Measurements from ENCODE around the gene DRD5. TPM values are rescaled to one million over a fixed set of nuclear protein-coding genes. Genes with fewer than 3 reads are reported as not detected.

The DRD5 gene
- total RNA-seq, 4 donors from 2014 or later, result not detected

DNA sequence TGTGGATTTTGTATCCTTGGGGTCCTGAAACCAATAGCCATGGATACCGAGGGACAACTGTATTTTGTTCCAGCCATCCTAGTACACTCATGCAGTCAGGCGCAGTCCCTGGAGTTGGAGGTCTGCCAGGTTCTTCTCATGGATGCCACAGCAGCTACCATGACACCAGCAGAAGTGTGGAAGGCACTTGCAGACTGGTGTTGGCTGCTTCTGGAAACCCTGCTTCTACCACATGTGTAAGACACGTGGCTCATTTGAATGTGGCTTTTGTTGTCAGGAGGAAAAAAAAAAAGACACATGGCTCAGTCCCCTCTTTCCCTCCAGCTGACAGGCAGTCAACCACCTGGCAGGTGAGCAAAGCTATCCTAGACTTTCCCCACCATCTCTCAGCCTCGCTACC lies 19.4 kb downstream of the DRD5 start:
- TF ChIP-seq, protein P1, sequence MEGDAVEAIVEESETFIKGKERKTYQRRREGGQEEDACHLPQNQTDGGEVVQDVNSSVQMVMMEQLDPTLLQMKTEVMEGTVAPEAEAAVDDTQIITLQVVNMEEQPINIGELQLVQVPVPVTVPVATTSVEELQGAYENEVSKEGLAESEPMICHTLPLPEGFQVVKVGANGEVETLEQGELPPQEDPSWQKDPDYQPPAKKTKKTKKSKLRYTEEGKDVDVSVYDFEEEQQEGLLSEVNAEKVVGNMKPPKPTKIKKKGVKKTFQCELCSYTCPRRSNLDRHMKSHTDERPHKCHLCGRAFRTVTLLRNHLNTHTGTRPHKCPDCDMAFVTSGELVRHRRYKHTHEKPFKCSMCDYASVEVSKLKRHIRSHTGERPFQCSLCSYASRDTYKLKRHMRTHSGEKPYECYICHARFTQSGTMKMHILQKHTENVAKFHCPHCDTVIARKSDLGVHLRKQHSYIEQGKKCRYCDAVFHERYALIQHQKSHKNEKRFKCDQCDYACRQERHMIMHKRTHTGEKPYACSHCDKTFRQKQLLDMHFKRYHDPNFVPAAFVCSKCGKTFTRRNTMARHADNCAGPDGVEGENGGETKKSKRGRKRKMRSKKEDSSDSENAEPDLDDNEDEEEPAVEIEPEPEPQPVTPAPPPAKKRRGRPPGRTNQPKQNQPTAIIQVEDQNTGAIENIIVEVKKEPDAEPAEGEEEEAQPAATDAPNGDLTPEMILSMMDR (IDR thresholded peaks at IDR 0.05 in 4 of 5, conservative IDR thresholded peaks at IDR 0.05 in 1 of 5), result no peak
- TF ChIP-seq POLR2A (IDR thresholded peaks at IDR 0.05), result no peak
- in situ Hi-C loops (cut with MboI; ENCODE audit: low sequenced_read_pairs in 4 of 4) (no loop called here), intact Hi-C loops (cut with DNase I; ENCODE audit: low total_unique reads) (no loop called here)
- no peak overlapping the region for H3K4me3 ChIP-seq
- peaks cover 0 to 2% (median 0%) of the 10 kb centered on the region in 3 donors for H3K27me3 ChIP-seq
- no peaks in the 10 kb centered on the region for H3K36me3 ChIP-seq
- no peak for DNase-seq
- no peaks in the 10 kb centered on the region for H3K4me1 ChIP-seq
- no peak overlapping the region for H3K27ac ChIP-seq
- H3K9me3 ChIP-seq, result no peaks in the 10 kb centered on the region
- ATAC-seq, result no peak

DNA sequence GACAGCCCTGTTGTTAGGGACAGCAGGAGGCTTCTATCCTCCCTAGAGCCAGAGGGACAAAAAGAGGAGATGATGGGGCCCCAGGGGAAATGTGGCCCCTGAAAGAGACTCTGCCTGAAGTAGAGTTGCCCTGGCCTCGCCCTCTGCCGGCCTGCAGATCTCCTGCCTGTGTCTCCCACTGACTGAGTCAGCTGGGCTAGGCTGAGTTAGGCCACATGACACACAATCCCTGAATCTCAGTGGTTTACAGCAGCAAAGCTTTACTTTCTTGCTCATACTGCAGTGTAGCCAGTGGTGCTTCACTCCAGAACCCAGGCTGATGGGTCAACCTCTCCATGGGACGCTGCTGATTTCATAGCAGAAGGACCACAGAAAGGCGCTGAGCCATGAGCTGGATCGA lies 23.5 kb downstream of the DRD5 start:
- Histone ChIP-seq H3K27ac (no peak overlapping the region), H3K27me3 (peaks cover 0 to 2% (median 0%) of the 10 kb centered on the region in 3 donors), H3K4me3 (no peak overlapping the region), H3K36me3 (no peaks in the 10 kb centered on the region), H3K9me3 (no peaks in the 10 kb centered on the region), H3K4me1 (no peaks in the 10 kb centered on the region)
- in situ Hi-C loops (cut with MboI; ENCODE audit: low sequenced_read_pairs in 4 of 4), result no loop called here
- intact Hi-C loops (cut with DNase I; ENCODE audit: low total_unique reads), result no loop called here
- TF ChIP-seq POLR2A (IDR thresholded peaks at IDR 0.05), result no peak
- TF ChIP-seq, protein P1 (IDR thresholded peaks at IDR 0.05 in 4 of 5, conservative IDR thresholded peaks at IDR 0.05 in 1 of 5), result no peak
- DNase-seq (no peak), ATAC-seq (no peak)

DNA sequence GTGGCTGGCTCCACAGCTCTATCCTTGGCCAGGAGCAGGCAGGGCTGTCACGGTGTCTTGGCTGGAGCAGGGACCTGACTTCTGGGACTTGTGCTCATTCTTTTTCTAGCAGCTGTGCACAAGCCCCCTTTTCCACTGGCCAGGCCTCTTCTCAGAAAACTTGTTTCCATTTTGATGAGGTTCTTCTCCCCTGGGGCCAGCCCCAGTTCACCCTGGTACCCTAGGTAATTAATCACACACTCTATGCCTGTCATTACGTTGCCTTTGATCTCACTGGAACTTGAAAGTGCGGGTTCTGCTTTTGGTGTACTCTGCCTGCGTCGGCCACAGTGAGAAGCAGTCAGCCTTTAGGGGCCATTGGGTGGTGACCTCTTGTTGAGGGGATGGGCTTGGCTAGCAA lies 26.6 kb downstream of the DRD5 start:
- in situ Hi-C loops (cut with MboI; ENCODE audit: low sequenced_read_pairs in 4 of 4) (no loop called here), intact Hi-C loops (cut with DNase I; ENCODE audit: low total_unique reads) (no loop called here)
- ATAC-seq (no peak), DNase-seq (no peak)
- Histone ChIP-seq H3K36me3 (no peaks in the 10 kb centered on the region), H3K27ac (no peak overlapping the region), H3K27me3 (no peaks in the 10 kb centered on the region), H3K4me1 (no peaks in the 10 kb centered on the region), H3K4me3 (no peak overlapping the region), H3K9me3 (no peaks in the 10 kb centered on the region)
- no peak for TF ChIP-seq POLR2A (IDR thresholded peaks at IDR 0.05)
- TF ChIP-seq, protein P1 (IDR thresholded peaks at IDR 0.05 in 4 of 5, conservative IDR thresholded peaks at IDR 0.05 in 1 of 5), result no peak

DNA sequence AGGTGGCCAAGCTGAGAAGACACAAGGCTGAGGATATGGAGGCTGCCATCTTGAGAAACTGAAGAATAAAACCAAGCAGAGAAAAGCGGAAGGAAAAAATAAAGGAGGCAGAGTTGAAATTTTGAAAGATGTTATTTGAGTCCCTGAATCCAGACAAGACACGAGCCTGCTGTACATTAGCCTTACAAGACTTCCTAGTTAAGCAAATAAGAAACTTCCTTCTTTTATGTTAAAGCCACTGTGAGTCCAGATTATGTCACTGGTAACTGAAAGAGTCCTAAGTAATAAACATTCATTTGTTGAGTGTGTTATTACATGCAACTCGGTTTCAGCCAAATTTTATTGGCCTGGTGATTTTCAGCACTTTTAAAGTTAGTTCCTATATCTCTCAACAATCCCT lies 30.4 kb downstream of the DRD5 start:
- in situ Hi-C loops (cut with MboI; ENCODE audit: low sequenced_read_pairs in 4 of 4), result no loop called here
- DNase-seq (no peak), ATAC-seq (no peak)

More for the DNA sequence above, 30.4 kb downstream of the DRD5 start:
- Histone ChIP-seq H3K4me1 (no peaks in the 10 kb centered on the region), H3K27ac (no peak overlapping the region), H3K27me3 (no peaks in the 10 kb centered on the region), H3K36me3 (no peaks in the 10 kb centered on the region), H3K9me3 (no peaks in the 10 kb centered on the region), H3K4me3 (no peak overlapping the region)
- intact Hi-C loops (cut with DNase I; ENCODE audit: low total_unique reads), result no loop called here
- TF ChIP-seq, protein P1 (IDR thresholded peaks at IDR 0.05 in 4 of 5, conservative IDR thresholded peaks at IDR 0.05 in 1 of 5), result no peak

Measured in gastrocnemius medialis (tissue), 4 donors.